ENCODE results near the gene PRM2. TPM values are rescaled to one million over a fixed set of nuclear protein-coding genes. Genes with fewer than 3 reads are reported as not detected.

Gene PRM2
- total RNA-seq, 1 donor from 2014 or later, result not detected

DNA sequence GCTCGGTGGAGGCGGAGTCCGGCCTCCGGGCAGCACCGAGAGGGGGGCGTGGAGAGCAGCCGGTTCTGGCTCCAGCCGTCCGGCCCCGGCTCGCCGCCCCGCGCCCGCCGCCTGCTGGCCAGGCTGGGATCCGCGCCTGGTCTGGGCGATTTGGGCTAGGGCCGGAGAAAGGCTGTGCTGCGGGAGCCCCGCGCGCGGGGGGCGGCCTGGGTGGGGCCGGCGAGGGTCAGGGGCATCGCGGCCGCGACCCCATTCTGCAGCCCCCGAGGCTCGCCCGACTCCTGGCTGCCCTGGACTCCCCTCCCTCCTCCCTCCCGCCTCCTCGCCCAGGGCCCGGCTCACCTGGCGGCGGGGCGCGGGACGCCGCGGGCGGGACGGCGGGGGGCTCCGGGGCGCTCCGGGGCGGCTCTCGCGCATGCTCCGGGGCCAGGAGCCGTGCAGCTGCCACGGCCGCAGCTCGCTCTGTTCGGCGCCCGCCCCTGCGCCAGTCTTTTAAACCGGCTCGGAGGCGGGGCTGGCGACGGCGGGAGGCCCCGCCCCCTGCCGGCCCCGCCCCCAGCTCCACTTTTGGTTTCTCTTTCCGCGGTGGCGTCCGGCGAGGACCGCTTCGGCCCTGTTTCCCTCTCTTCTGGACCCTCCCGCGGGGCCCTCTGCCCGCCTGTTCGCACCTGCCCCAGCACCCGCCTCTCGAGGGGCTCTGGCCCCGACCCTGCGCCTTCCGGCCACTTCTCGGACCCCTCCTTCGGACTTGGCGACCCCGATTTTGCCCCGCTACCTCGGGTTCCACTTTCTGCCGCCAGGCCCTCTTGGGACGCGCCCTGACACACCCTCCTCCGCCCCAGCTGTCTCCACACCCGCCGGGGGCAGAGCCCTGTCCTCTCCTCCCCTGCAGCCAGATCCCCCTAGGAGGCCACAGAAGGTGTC, 20.3 kb downstream of the PRM2 start, which contains the start of gene SOCS1:
Gene SOCS1 (minus strand): TSS at position 468 of the 924 bp plus-strand sequence. CDS start 726 bp downstream, outside the sequence.
- H3K27ac ChIP-seq, result peak within 1 kb of the TSS; percentile 99
- intact Hi-C loops (cut with DNase I), result loop anchor here (2.0 to 10.0 kb wide), 3 partner anchors 101 to 701 kb away; no protein-coding TSS in a partner anchor
- no peaks in the 10 kb centered on the region for H3K27me3 ChIP-seq
- TF ChIP-seq POLR2A (IDR thresholded peaks at IDR 0.05) (peak; percentile 53 to 98), POLR2AphosphoS5 (IDR thresholded peaks at IDR 0.05; ENCODE audit: insufficient read depth in 1 of 2, low read depth in 1 of 2) (peak; percentile 52 to 94)
- TF ChIP-seq, protein P1, sequence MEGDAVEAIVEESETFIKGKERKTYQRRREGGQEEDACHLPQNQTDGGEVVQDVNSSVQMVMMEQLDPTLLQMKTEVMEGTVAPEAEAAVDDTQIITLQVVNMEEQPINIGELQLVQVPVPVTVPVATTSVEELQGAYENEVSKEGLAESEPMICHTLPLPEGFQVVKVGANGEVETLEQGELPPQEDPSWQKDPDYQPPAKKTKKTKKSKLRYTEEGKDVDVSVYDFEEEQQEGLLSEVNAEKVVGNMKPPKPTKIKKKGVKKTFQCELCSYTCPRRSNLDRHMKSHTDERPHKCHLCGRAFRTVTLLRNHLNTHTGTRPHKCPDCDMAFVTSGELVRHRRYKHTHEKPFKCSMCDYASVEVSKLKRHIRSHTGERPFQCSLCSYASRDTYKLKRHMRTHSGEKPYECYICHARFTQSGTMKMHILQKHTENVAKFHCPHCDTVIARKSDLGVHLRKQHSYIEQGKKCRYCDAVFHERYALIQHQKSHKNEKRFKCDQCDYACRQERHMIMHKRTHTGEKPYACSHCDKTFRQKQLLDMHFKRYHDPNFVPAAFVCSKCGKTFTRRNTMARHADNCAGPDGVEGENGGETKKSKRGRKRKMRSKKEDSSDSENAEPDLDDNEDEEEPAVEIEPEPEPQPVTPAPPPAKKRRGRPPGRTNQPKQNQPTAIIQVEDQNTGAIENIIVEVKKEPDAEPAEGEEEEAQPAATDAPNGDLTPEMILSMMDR (IDR thresholded peaks at IDR 0.05), result peak; percentile 66 to 97 (median 72)
- H3K36me3 ChIP-seq, result no peaks in the 10 kb centered on the region
- no peak for DNase-seq (ENCODE audit: extremely low spot score in 2 of 2)
- peak within 1 kb of the TSS; percentile 62 to 97 for H3K4me3 ChIP-seq
- H3K9me3 ChIP-seq, result no peaks in the 10 kb centered on the region
- H3K4me1 ChIP-seq, result peaks cover 54% of the 10 kb centered on the region

DNA sequence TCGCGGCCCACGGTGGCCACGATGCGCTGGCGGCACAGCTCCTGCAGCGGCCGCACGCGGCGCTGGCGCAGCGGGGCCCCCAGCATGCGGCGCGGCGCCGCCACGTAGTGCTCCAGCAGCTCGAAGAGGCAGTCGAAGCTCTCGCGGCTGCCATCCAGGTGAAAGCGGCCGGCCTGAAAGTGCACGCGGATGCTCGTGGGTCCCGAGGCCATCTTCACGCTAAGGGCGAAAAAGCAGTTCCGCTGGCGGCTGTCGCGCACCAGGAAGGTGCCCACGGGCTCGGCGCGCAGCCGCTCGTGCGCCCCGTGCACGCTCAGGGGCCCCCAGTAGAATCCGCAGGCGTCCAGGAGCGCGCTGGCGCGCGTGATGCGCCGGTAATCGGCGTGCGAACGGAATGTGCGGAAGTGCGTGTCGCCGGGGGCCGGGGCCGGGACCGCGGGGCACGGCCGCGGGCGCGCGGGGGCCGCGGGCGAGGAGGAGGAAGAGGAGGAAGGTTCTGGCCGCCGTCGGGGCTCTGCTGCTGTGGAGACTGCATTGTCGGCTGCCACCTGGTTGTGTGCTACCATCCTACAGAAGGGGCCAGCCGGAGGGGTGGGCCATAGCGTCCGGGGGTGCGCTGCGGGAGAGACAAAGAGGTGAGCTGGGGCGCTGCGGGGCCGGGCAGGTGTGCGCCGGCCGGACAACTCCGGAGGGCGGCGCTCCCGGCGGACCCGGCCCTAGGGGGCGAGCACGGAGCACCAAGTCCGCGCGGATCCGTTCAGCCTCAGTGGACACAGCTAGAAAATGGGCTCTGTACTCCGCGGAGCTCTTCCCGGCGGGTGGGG, 21.2 kb downstream of the PRM2 start:
- TF ChIP-seq, protein P1 (IDR thresholded peaks at IDR 0.05), result no peak
- TF ChIP-seq POLR2AphosphoS5 (IDR thresholded peaks at IDR 0.05; ENCODE audit: insufficient read depth in 1 of 2, low read depth in 1 of 2) (no peak), POLR2A (IDR thresholded peaks at IDR 0.05) (no peak)
- H3K9me3 ChIP-seq, result no peaks in the 10 kb centered on the region
- H3K4me1 ChIP-seq, result peaks cover 54% of the 10 kb centered on the region
- H3K36me3 ChIP-seq, result no peaks in the 10 kb centered on the region
- intact Hi-C loops (cut with DNase I), result loop anchor here (5.0 to 10.0 kb wide), 2 partner anchors 102 to 700 kb away; no protein-coding TSS in a partner anchor
- H3K4me3 ChIP-seq, result peak overlapping the region; percentile 62 to 97
- no peaks in the 10 kb centered on the region for H3K27me3 ChIP-seq
- no peak for DNase-seq (ENCODE audit: extremely low spot score in 2 of 2)
- peak overlapping the region; percentile 99 for H3K27ac ChIP-seq

DNA sequence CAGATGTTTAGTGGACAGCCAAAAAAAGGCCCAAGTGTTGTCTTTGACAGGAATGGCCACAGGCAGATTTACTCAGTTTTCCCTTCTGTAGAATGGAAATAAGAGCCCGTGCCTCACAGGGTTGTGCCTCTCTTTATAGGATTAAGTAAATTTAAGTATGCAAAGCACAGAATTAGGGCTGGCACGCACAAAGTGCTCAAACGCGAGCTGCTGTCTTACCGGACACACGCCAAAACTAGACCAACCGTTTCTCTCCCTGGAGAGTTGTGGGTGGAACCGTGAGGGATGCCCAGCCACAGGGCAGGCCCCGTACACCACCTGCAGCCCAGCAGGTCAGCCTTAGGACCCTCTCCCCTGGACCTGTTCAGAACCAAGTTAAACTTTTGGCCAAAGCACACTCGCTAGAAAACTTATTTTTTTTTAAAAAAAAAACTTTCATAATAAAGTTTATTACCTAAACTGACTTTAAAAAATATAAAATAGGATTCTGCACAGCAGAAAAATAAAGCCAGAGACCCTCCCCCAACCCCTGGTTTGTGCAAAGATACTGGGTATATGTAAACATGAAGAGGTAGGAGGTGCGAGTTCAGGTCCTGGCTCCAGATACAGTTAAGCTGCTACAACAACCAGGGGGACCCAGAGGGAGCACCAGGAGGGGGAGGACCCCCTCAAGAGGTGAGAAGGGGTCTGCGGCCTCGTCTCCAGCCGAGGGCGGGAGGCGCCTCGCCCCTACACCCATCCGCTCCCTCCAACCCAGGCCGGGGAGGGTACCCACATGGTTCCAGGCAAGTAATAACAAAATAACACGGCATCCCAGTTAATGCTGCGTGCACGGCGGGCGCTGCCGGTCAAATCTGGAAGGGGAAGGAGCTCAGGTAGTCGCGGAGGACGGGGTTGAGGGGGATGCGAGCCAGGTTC, 22.0 kb downstream of the PRM2 start:
- TF ChIP-seq POLR2AphosphoS5 (IDR thresholded peaks at IDR 0.05; ENCODE audit: insufficient read depth in 1 of 2, low read depth in 1 of 2) (peak in 1 of 2 donors; percentile 29), POLR2A (IDR thresholded peaks at IDR 0.05) (no peak)
- TF ChIP-seq, protein P1 (IDR thresholded peaks at IDR 0.05), result no peak
- no peaks in the 10 kb centered on the region for H3K27me3 ChIP-seq
- H3K27ac ChIP-seq, result peak overlapping the region; percentile 99
- intact Hi-C loops (cut with DNase I), result loop anchor here (10.0 kb wide), 1 partner anchor 699 kb away; no protein-coding TSS in a partner anchor
- no peaks in the 10 kb centered on the region for H3K9me3 ChIP-seq
- DNase-seq (ENCODE audit: extremely low spot score in 2 of 2), result no peak
- H3K4me1 ChIP-seq, result peaks cover 48% of the 10 kb centered on the region
- peak overlapping the region; percentile 62 to 97 for H3K4me3 ChIP-seq
- H3K36me3 ChIP-seq, result no peaks in the 10 kb centered on the region
